Prostate gland (tissue), 2 donors: ENCODE measurements around the gene TBC1D9B. TPM values are rescaled to one million over a fixed set of nuclear protein-coding genes. Genes with fewer than 3 reads are reported as not detected.

ENCODE experiments used
- DNase-seq: peaks from one replicate; pipeline ENCODE4 v3.0.0-alpha.2; 2019; ENCODE audit warnings: low spot score
- H3K27ac ChIP-seq, 2 donors: fragments of 200-600 bp; sonication (generic); 2 replicates each; pipeline ENCODE4 v1.5.1; 2017 to 2019
- H3K27me3 ChIP-seq: fragments of 200-600 bp; sonication (generic); replicated peaks from 2 replicates; pipeline ENCODE4 v1.5.1; 2019; ENCODE audit not compliant: insufficient read depth
- H3K36me3 ChIP-seq, 2 donors: fragments of 200-600 bp; sonication (generic); 1 replicate in 1 of 2; 2 replicates in 1 of 2; pipeline versions ENCODE4 v1.5.1 to v1.8.1; 2017 to 2019
- H3K4me1 ChIP-seq: fragments of 200-600 bp; sonication (generic); replicated peaks from 2 replicates; pipeline ENCODE4 v1.5.1; 2019
- H3K4me3 ChIP-seq, 2 donors: fragments of 200-600 bp; sonication (generic); 2 replicates each; pipeline ENCODE4 v1.5.1; 2017 to 2019
- H3K9me3 ChIP-seq: fragments of 200-600 bp; sonication (generic); 2 replicates; pipeline ENCODE4 v1.5.1; 2017
- POLR2A ChIP-seq: fragments of 450-650 bp; IDR thresholded peaks from one replicate; pipeline ENCODE4 v1.6.1; 2016; ENCODE audit warnings: antibody characterized with exemption, mild to moderate bottlenecking
- POLR2AphosphoS5 ChIP-seq: sonication (generic); formaldehyde crosslinking; IDR thresholded peaks from one replicate; pipeline ENCODE4 v1.6.1; 2017; ENCODE audit warnings: antibody characterized with exemption
- WGBS: methylation state at CpG from one replicate; pipeline ENCODE4 v1.1.5; 2018; 5-methylcytosine and 5-hydroxymethylcytosine counted together
- intact Hi-C: fragments of 100-400 bp; cut with DNase I; formaldehyde crosslinking; loops from one replicate; pipeline ENCODE4 v1.14.2; 2022
- total RNA-seq, 2 donors: library from RNA; depleted of rRNA; stranded (reverse); fragments of >200 nt; gene quantifications; one replicate each; pipeline ENCODE4 v1.1.0, GENCODE V29; 2016
- TF ChIP-seq, protein P1 (sequence below), 4 experiments: fragments of 200-600 bp in 2 of 4; fragments of 450-650 bp in 2 of 4; sonication (generic) in 2 of 4; IDR thresholded peaks; 1 replicate in 3 of 4; 2 replicates in 1 of 4; pipeline ENCODE4 v1.5.1; 2016 to 2019; ENCODE audit warnings: antibody characterized with exemption in 4 of 4, mild to moderate bottlenecking in 2 of 4, moderate library complexity in 2 of 4

TBC1D9B gene
- total RNA-seq, 2 donors from 2014 or later = 64.1 to 163 TPM

DNA sequence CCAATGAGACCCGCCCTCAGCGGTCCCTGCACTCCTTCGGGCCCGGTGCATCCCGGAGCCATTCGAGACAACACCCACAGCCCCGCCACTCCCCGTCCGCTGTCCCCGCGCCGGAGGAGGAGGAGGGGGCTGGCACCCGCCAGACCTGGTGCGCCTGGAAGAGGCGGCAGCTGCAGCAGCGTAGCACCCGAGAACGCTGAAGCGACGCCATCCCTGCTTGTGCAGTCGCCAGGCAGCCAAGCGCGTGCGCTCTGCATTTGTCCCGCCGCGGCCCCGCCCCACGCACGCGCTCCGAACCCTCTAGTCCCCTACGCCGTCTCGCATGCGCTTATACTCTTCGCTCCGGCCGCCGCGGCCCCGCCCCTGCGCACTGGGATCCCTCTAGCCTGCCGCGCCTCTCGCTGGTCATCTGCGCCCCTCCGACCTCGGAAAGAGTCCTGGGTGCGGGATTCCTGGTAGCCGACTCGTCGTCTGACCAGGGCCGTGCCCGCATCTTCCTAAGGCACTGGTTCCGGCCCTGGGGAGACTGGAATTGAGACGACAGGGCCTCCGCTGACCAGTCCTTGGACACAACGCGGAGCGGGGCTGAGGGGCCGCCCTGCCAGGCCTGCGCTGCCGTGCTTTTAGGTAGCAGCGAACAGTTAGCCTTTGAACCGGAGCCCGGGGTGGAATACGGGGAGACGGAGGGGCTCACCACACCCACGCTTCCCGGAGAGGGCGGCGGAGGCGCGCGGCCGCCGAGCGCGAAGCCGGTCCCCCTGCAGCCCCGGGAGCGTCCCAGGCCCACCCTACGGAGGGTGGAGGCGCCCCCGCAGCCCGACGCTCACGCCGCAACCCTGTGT, 48.9 kb downstream of the TBC1D9B start, which contains the start of gene MRNIP:
TSS of gene MRNIP (minus strand) at position 232 of the 842 bp plus-strand sequence. CDS start at position 211, 21 bp downstream.
- intact Hi-C loops = loop anchor here (5.0 kb wide), 1 partner anchor 37 kb away; the partner anchor contains the start of gene SQSTM1
- Histone ChIP-seq H3K36me3 (peaks cover 0 to 6% of the 10 kb centered on the region in 2 donors), H3K4me1 (no peaks in the 10 kb centered on the region), H3K9me3 (no peaks in the 10 kb centered on the region), H3K27me3 (no peaks in the 10 kb centered on the region), H3K27ac (peak within 1 kb of the TSS; percentile 81 to 95), H3K4me3 (peak within 1 kb of the TSS; percentile 63 to 85)
- peak; percentile 97 for DNase-seq
- under 1% methylated on average over 86 of the region's 90 CpGs for WGBS
- TF ChIP-seq, protein P1, sequence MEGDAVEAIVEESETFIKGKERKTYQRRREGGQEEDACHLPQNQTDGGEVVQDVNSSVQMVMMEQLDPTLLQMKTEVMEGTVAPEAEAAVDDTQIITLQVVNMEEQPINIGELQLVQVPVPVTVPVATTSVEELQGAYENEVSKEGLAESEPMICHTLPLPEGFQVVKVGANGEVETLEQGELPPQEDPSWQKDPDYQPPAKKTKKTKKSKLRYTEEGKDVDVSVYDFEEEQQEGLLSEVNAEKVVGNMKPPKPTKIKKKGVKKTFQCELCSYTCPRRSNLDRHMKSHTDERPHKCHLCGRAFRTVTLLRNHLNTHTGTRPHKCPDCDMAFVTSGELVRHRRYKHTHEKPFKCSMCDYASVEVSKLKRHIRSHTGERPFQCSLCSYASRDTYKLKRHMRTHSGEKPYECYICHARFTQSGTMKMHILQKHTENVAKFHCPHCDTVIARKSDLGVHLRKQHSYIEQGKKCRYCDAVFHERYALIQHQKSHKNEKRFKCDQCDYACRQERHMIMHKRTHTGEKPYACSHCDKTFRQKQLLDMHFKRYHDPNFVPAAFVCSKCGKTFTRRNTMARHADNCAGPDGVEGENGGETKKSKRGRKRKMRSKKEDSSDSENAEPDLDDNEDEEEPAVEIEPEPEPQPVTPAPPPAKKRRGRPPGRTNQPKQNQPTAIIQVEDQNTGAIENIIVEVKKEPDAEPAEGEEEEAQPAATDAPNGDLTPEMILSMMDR (IDR thresholded peaks at IDR 0.05) = peak in 3 of 4 experiments; percentile 23 to 44 (median 42)
- TF ChIP-seq POLR2AphosphoS5 (peak; percentile 95), POLR2A (peak; percentile 91)

DNA sequence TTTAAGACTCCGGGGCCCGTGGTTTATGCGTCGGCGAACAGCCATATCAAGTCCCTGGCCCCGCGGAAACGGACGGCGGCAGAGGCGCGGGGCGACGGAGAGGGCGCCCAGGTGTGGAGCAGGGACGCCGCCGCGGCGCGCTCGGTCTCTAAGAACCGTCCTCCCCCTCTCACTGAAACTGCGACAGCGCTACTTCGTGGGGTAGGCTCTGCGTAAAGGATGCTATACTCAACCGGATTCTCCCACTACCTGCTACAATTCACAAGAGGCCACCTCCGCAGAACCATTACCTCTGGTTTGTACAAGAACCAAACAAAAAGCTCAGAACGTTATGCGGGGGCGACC, 49.5 kb downstream of the TBC1D9B start:
- Histone ChIP-seq H3K4me1 (no peaks in the 10 kb centered on the region), H3K27me3 (no peaks in the 10 kb centered on the region), H3K9me3 (no peaks in the 10 kb centered on the region), H3K27ac (peak overlapping the region; percentile 81 to 95), H3K4me3 (peak overlapping the region; percentile 63 to 85), H3K36me3 (peaks cover 0 to 3% of the 10 kb centered on the region in 2 donors)
- TF ChIP-seq POLR2AphosphoS5 = no peak
- TF ChIP-seq, protein P1 (IDR thresholded peaks at IDR 0.05) = no peak
- no peak for TF ChIP-seq POLR2A
- under 1% methylated on average over 32 of the region's 32 CpGs for WGBS
- peak; percentile 30 for DNase-seq
- intact Hi-C loops = loop anchor here (5.0 kb wide), 1 partner anchor 36 kb away; the partner anchor contains the start of gene SQSTM1

DNA sequence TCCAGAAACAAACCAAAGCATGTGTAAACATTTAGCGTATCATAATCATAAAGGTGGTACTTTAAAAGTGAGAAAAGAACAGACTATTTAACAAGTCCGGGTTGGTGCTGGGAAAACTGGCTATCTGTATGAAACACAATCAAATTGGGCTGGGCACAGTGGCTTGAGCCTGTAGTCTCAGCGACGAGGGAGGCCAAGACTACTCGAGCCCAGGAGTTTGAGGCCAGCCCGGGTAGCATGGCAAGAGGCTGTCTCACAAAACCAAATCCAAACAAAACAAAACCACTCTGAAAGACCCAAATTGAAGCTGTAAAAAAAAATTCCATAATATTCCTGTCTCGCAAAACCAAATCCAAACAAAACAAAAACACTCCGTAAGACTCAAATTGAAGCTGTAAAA, 53.3 kb downstream of the TBC1D9B start:
- Histone ChIP-seq H3K27me3 (no peaks in the 10 kb centered on the region), H3K36me3 (peaks cover 8 to 21% of the 10 kb centered on the region in 2 donors), H3K4me1 (no peaks in the 10 kb centered on the region), H3K27ac (no peak overlapping the region), H3K4me3 (no peak overlapping the region), H3K9me3 (no peaks in the 10 kb centered on the region)
- TF ChIP-seq, protein P1 (IDR thresholded peaks at IDR 0.05) = no peak
- TF ChIP-seq POLR2AphosphoS5 (no peak), POLR2A (no peak)
- WGBS = 72% methylated on average over 8 of the region's 8 CpGs
- DNase-seq = no peak
- intact Hi-C loops = no loop called here

DNA sequence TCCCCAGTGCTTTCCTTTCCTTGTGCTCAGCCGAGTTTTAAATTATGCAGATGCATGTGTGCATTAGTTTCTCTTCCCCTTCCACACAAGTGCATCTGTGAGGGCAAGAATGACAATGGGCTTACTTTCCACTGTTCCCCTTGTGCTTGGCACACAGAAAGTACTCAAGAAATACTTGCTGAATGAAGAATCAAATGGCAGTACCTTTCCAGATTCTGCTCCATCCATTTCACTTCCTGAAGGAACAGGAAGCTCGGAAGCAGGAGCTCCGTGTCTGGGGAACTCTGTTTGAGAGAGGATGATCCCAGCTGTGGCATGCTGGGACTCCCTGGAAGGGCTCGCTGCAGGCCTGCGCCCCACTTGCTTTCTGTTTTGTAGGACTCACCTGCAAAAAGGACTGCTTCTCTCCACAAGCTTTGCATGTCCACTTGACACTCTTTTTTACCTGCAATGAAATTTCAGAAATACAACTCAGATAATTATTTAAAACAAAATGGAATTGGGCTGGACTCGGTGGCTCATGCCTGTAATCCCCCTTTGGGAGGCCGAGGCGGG, 54.6 kb downstream of the TBC1D9B start:
- no peaks in the 10 kb centered on the region for H3K9me3 ChIP-seq
- TF ChIP-seq POLR2AphosphoS5 = no peak
- TF ChIP-seq, protein P1 (IDR thresholded peaks at IDR 0.05) = no peak
- no peak for TF ChIP-seq POLR2A
- WGBS = 83% methylated on average over 8 of the region's 8 CpGs
- no peaks in the 10 kb centered on the region for H3K27me3 ChIP-seq
- no peak for DNase-seq
- no peak overlapping the region for H3K27ac ChIP-seq
- H3K36me3 ChIP-seq = peaks cover 8 to 21% of the 10 kb centered on the region in 2 donors
- intact Hi-C loops = no loop called here
- no peak overlapping the region for H3K4me3 ChIP-seq
- H3K4me1 ChIP-seq = no peaks in the 10 kb centered on the region
